H9 (cell line): Measurements from ENCODE around the gene TMEM44. TPM values are rescaled to one million over a fixed set of nuclear protein-coding genes. Genes with fewer than 3 reads are reported as not detected.

ENCODE experiments used
- DNase-seq: peaks from one replicate; pipeline ENCODE4 v3.0.0-alpha.2; 2017
- H2AFZ ChIP-seq: one replicate; pipeline ENCODE4 v1.6.1; 2013; ENCODE audit warnings: mild to moderate bottlenecking, low read length, control low read depth, moderate library complexity
- H2AK5ac ChIP-seq: 2 replicates; pipeline ENCODE4 v1.6.1; 2013; ENCODE audit warnings: low read length, control low read depth, mixed read lengths; ENCODE audit not compliant: insufficient read length
- H2BK120ac ChIP-seq: one replicate; pipeline ENCODE4 v1.6.1; 2013; ENCODE audit warnings: low read depth, mild to moderate bottlenecking, low read length, control low read depth, inconsistent platforms; ENCODE audit not compliant: poor library complexity, severe bottlenecking
- H2BK12ac ChIP-seq: 2 replicates; pipeline ENCODE4 v1.6.1; 2013; ENCODE audit warnings: low read length, control low read depth, mixed read lengths, low read depth; ENCODE audit not compliant: insufficient read length
- H2BK15ac ChIP-seq: 2 replicates; pipeline ENCODE4 v1.6.1; 2013; ENCODE audit warnings: low read depth, low read length, control low read depth
- H2BK20ac ChIP-seq: one replicate; pipeline ENCODE4 v1.6.1; 2013; ENCODE audit warnings: low read depth, mild to moderate bottlenecking, low read length, control low read depth, inconsistent platforms; ENCODE audit not compliant: poor library complexity, severe bottlenecking
- H2BK5ac ChIP-seq: 2 replicates; pipeline ENCODE4 v1.6.1; 2013; ENCODE audit warnings: low read length, control low read depth, mixed read lengths; ENCODE audit not compliant: insufficient read length
- H3K14ac ChIP-seq: 2 replicates; pipeline ENCODE4 v1.6.1; 2013; ENCODE audit warnings: low read length, control low read depth; ENCODE audit not compliant: insufficient read depth
- H3K18ac ChIP-seq: 2 replicates; pipeline ENCODE4 v1.6.1; 2013; ENCODE audit warnings: low read depth, mild to moderate bottlenecking, mixed read lengths, low read length, control low read depth; ENCODE audit not compliant: insufficient read length
- H3K23ac ChIP-seq: 2 replicates; pipeline ENCODE4 v1.6.1; 2013; ENCODE audit warnings: low read length, control low read depth, mixed read lengths, low read depth; ENCODE audit not compliant: insufficient read length
- H3K23me2 ChIP-seq: 2 replicates; pipeline ENCODE4 v1.6.1; 2013; ENCODE audit warnings: low read depth, mild to moderate bottlenecking, mixed read lengths, low read length, control low read depth; ENCODE audit not compliant: insufficient read length, poor library complexity, severe bottlenecking
- H3K27ac ChIP-seq: 2 replicates; pipeline ENCODE4 v1.5.1; 2013; ENCODE audit warnings: low read length, control low read depth, mixed read lengths, low read depth; ENCODE audit not compliant: insufficient read length
- H3K27me3 ChIP-seq: 2 replicates; pipeline ENCODE4 v1.6.1; 2013; ENCODE audit warnings: low read length, control low read depth, inconsistent platforms; ENCODE audit not compliant: insufficient read depth
- H3K4ac ChIP-seq: 2 replicates; pipeline ENCODE4 v1.6.1; 2013; ENCODE audit warnings: low read depth, mild to moderate bottlenecking, control low read depth, inconsistent platforms, low read length, moderate library complexity
- H3K4me1 ChIP-seq: 2 replicates; pipeline ENCODE4 v1.6.1; 2013; ENCODE audit warnings: low read length, control low read depth, inconsistent platforms; ENCODE audit not compliant: insufficient read depth
- H3K4me2 ChIP-seq: 2 replicates; pipeline ENCODE4 v1.6.1; 2013; ENCODE audit warnings: low read length, control low read depth, mixed read lengths; ENCODE audit not compliant: insufficient read length, insufficient read depth
- H3K56ac ChIP-seq: 2 replicates; pipeline ENCODE4 v1.6.1; 2013; ENCODE audit warnings: low read depth, mild to moderate bottlenecking, mixed read lengths, low read length, control low read depth; ENCODE audit not compliant: insufficient read length
- H3K79me1 ChIP-seq: 2 replicates; pipeline ENCODE4 v1.6.1; 2013; ENCODE audit warnings: low read depth, mild to moderate bottlenecking, moderate library complexity, low read length, control low read depth, inconsistent platforms; ENCODE audit not compliant: insufficient read depth, poor library complexity, severe bottlenecking
- H3K79me2 ChIP-seq: 2 replicates; pipeline ENCODE4 v1.6.1; 2013; ENCODE audit warnings: low read length, control low read depth, inconsistent platforms; ENCODE audit not compliant: insufficient read depth
- H3K9ac ChIP-seq: 2 replicates; pipeline ENCODE4 v1.6.1; 2013; ENCODE audit warnings: low read length, control low read depth, mixed read lengths; ENCODE audit not compliant: insufficient read length; ENCODE audit errors: extremely low read depth
- H3K9me3 ChIP-seq: one replicate; pipeline ENCODE4 v1.6.1; 2013; ENCODE audit warnings: low read depth, low read length, inconsistent platforms; ENCODE audit not compliant: control insufficient read depth
- H3T11ph ChIP-seq: one replicate; pipeline ENCODE4 v1.6.1; 2013; ENCODE audit warnings: mild to moderate bottlenecking, low read length, control low read depth, inconsistent platforms
- H4K20me1 ChIP-seq: one replicate; pipeline ENCODE4 v1.6.1; 2013; ENCODE audit not compliant: control insufficient read depth, insufficient read length, insufficient read depth
- H4K5ac ChIP-seq: 2 replicates; pipeline ENCODE4 v1.6.1; 2013; ENCODE audit warnings: low read depth, mild to moderate bottlenecking, mixed read lengths, low read length, control low read depth; ENCODE audit not compliant: insufficient read length
- H4K8ac ChIP-seq: replicated peaks from 2 replicates; pipeline ENCODE4 v1.6.1; 2013; ENCODE audit warnings: low read length, control low read depth, mixed read lengths, low read depth; ENCODE audit not compliant: insufficient read length
- H4K91ac ChIP-seq: 2 replicates; pipeline ENCODE4 v1.6.1; 2013; ENCODE audit warnings: low read depth, mild to moderate bottlenecking, moderate library complexity, mixed read lengths, low read length, control low read depth; ENCODE audit not compliant: insufficient read length
- H3K27ac Mint-ChIP-seq, 3 experiments: 2 replicates in 2 of 3; 3 replicates in 1 of 3; pipeline ENCODE4 v1.8.0; 2020 to 2021; ENCODE audit warnings: mixed read lengths in 3 of 3, mild to moderate bottlenecking in 1 of 3, moderate library complexity in 1 of 3
- H3K27me3 Mint-ChIP-seq: 2 replicates; pipeline ENCODE4 v1.8.0; 2021; ENCODE audit warnings: low read depth, mild to moderate bottlenecking, moderate library complexity, mixed read lengths
- H3K36me3 Mint-ChIP-seq, 3 experiments: 2 replicates in 2 of 3; 3 replicates in 1 of 3; pipeline ENCODE4 v1.8.0; 2020 to 2021; ENCODE audit warnings: low read depth in 3 of 3, mixed read lengths in 3 of 3; ENCODE audit not compliant: insufficient read depth in 1 of 3
- H3K4me1 Mint-ChIP-seq, 2 experiments: 2 replicates each; pipeline ENCODE4 v1.8.0; 2020; ENCODE audit warnings: mixed read lengths in 2 of 2
- H3K4me3 Mint-ChIP-seq, 2 experiments: 2 replicates in 1 of 2; 3 replicates in 1 of 2; pipeline ENCODE4 v1.8.0; 2020 to 2021; ENCODE audit warnings: mild to moderate bottlenecking in 2 of 2, mixed read lengths in 2 of 2, moderate library complexity in 1 of 2
- H3K9me3 Mint-ChIP-seq, 2 experiments: 2 replicates in 1 of 2; 3 replicates in 1 of 2; pipeline ENCODE4 v1.8.0; 2020; ENCODE audit warnings: mild to moderate bottlenecking in 2 of 2, mixed read lengths in 2 of 2, moderate library complexity in 1 of 2
- WGBS: extraction: QIAGEN DNeasy Blood & Tissue Kit; methylation state at CpG from one replicate; pipeline ENCODE4 v1.1.7; 2013; ENCODE audit warnings: missing lambda C conversion rate, low lambda C conversion rate, mixed read lengths; ENCODE audit not compliant: insufficient read length; ENCODE audit errors: extremely low coverage; 5-methylcytosine and 5-hydroxymethylcytosine counted together
- total RNA-seq: library from RNA; stranded (reverse); gene quantifications from 2 replicates; pipeline ENCODE4 v1.2.1, GENCODE V29; 2021
- TF ChIP-seq, protein P1 (sequence below): fragments of 200-600 bp; sonication (generic); conservative IDR thresholded peaks from 3 replicates; pipeline ENCODE4 v1.8.0; 2021; ENCODE audit warnings: antibody characterized with exemption, mild to moderate bottlenecking

TMEM44 gene
- total RNA-seq, 1 experiment from 2014 or later: 19.8 TPM

DNA sequence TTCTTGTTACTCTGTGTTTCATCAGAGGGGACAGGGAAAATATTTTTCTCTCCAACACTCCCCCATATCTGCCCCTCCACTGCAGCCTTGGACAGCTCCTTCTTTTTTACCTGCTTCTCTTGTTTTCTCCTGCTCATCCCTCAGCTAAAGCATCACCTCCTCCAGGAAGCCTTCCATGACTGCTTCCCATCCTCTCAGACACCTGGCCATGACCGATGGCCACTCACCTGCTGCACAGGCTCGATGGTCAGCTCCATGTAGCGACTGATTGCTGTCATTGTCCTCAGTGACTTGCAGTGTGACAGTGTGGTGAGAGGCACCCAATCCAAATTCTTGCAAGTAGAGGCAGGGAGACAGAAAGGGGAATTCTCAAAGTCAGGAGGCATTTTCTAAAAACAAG is 22.5 kb downstream of the TMEM44 start:
- no peak overlapping the region for H3K23ac ChIP-seq
- H2BK15ac ChIP-seq: no peak overlapping the region
- H3T11ph ChIP-seq: no peak overlapping the region
- no peaks in the 10 kb centered on the region for H3K27me3 ChIP-seq
- no peak overlapping the region for H2BK12ac ChIP-seq
- DNase-seq: no peak
- no peak overlapping the region for H3K4ac ChIP-seq
- WGBS: no CpG with 5 or more reads among the region's 3 CpGs
- no peaks in the 10 kb centered on the region for H4K20me1 ChIP-seq
- no peak overlapping the region for H2AK5ac ChIP-seq
- no peak overlapping the region for H2BK5ac ChIP-seq
- no peaks in the 10 kb centered on the region for H3K4me1 ChIP-seq
- TF ChIP-seq, protein P1, sequence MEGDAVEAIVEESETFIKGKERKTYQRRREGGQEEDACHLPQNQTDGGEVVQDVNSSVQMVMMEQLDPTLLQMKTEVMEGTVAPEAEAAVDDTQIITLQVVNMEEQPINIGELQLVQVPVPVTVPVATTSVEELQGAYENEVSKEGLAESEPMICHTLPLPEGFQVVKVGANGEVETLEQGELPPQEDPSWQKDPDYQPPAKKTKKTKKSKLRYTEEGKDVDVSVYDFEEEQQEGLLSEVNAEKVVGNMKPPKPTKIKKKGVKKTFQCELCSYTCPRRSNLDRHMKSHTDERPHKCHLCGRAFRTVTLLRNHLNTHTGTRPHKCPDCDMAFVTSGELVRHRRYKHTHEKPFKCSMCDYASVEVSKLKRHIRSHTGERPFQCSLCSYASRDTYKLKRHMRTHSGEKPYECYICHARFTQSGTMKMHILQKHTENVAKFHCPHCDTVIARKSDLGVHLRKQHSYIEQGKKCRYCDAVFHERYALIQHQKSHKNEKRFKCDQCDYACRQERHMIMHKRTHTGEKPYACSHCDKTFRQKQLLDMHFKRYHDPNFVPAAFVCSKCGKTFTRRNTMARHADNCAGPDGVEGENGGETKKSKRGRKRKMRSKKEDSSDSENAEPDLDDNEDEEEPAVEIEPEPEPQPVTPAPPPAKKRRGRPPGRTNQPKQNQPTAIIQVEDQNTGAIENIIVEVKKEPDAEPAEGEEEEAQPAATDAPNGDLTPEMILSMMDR: no peak
- H3K23me2 ChIP-seq: no peaks in the 10 kb centered on the region
- H2AFZ ChIP-seq: no peak overlapping the region
- H3K36me3 Mint-ChIP-seq: peaks cover 8 to 10% (median 10%) of the 10 kb centered on the region in 3 experiments; a peak in 5 of 7 replicates
- no peak overlapping the region for H4K5ac ChIP-seq
- H3K4me1 Mint-ChIP-seq: peaks cover 3 to 4% of the 10 kb centered on the region in 2 experiments; a peak in 3 of 4 replicates
- H3K18ac ChIP-seq: no peak overlapping the region
- no peak overlapping the region for H2BK20ac ChIP-seq
- H4K91ac ChIP-seq: no peak overlapping the region
- no peaks in the 10 kb centered on the region for H3K27me3 Mint-ChIP-seq
- H3K79me2 ChIP-seq: no peaks in the 10 kb centered on the region
- no peak overlapping the region for H3K14ac ChIP-seq
- no peaks in the 10 kb centered on the region for H3K79me1 ChIP-seq
- no peak overlapping the region for H4K8ac ChIP-seq
- no peak overlapping the region for H2BK120ac ChIP-seq
- H3K9me3 ChIP-seq: no peaks in the 10 kb centered on the region
- no peak overlapping the region for H3K9ac ChIP-seq
- no peak overlapping the region for H3K27ac Mint-ChIP-seq
- H3K56ac ChIP-seq: no peak overlapping the region
- no peaks in the 10 kb centered on the region for H3K9me3 Mint-ChIP-seq
- no peak overlapping the region for H3K27ac ChIP-seq
- H3K4me2 ChIP-seq: no peak overlapping the region
- no peak overlapping the region for H3K4me3 Mint-ChIP-seq
